ENCODE data around the gene FAM163B.
"Not testable (repeated sequence)": the region's sequence is repeated elsewhere in the genome, so short reads cannot be mapped to it uniquely, and the experiment has no call there.

The FAM163B gene

GRCh38 chr9:133569891-133570690 is 39.1 kb downstream of the FAM163B start:
- DNase-seq (ENCODE audit: low read depth in 2 of 3, low spot score in 2 of 3) = no peak

DNA sequence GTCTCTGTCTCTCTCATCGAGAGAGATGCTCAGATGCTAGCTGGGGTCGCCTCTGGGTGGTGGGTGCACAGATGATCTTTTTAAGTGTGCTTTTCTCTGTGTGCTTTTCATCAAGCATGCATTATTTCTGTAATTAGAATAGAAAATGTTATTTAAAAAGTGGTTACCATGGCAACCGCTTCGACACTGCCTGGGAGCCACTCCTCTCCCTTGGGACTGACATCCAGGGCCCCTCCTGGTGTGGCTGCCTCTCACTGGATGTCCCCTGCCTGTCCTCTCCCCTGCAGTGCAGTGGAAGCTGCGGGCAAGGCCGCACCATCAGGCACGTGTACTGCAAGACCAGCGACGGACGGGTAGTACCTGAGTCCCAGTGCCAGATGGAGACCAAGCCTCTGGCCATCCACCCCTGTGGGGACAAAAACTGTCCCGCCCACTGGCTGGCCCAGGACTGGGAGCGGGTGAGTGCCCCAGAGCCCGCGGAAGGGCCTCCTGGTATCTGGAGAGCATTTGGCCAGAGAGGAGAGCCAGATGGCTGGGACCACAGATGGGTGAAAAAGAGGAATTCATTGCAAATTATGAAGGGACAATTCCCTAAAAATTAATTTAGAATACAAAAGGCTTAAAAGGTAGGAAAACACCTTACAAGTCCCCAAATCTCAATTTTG is 39.9 kb downstream of the FAM163B start:
- no peak for DNase-seq (ENCODE audit: low read depth in 2 of 3, low spot score in 2 of 3)

DNA sequence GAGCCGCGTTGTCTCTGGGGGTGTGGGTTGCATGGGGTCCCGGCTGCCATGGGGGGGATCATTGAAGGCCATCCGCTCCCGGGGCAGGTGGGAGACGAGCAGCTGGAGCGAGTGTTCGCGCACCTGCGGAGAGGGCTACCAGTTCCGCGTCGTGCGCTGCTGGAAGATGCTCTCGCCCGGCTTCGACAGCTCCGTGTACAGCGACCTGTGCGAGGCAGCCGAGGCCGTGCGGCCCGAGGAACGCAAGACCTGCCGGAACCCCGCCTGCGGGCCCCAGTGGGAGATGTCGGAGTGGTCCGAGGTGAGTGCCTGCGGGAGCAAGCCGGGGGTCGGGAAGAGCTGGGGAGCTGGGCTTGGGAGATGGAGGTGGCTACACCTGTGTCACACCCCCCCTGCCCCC is 41.0 kb downstream of the FAM163B start:
- no peak for DNase-seq (ENCODE audit: low read depth in 2 of 3, low spot score in 2 of 3)

DNA sequence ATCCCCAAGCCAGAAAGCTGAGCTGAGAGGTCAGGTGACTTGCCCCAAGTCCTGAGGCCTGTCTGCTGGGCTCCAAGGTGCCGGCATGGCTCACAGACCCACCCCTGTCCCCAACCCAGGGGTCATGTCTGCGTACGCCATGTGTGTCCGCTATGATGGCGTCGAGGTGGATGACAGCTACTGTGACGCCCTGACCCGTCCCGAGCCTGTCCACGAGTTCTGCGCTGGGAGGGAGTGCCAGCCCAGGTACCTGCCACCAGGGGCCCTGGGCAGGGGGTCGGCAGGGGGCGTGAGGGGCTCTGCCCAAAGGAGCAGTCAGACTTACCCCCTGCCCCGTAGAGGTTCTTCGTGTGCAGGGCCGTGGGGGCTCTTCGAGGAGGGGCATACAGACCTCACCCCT is 42.4 kb downstream of the FAM163B start:
- no peak for DNase-seq (ENCODE audit: low read depth in 2 of 3, low spot score in 2 of 3)

DNA sequence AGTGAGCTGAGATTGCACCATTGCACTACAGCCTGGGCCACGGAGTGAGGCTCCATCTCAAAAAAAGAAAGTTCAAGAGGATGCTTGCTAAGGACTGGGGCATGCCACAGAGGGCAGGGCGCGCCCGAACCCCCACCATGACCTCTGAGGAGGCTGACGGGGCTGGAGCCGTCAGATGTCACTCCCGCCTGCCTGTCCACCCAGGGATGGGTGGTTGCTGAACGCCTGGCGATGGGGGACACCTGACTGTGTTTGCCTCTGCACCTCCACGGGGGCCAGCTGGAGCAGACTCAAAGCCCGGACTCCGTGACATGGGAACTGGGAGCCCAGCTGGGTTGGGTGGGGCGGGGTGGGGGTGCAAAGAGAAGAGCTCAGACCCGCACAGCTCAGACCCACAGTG is 42.8 kb downstream of the FAM163B start:
- no peak for DNase-seq (ENCODE audit: low read depth in 2 of 3, low spot score in 2 of 3)

- DNase-seq (ENCODE audit: low read depth in 2 of 3, low spot score in 2 of 3) = no peak
Observed at GRCh38 chr9:133564451-133565116, 44.6 kb downstream of the FAM163B start.

- DNase-seq (ENCODE audit: low read depth in 2 of 3, low spot score in 2 of 3) = not testable (repeated sequence)
Observed at GRCh38 chr9:133563814-133564213, 45.4 kb downstream of the FAM163B start.

DNA sequence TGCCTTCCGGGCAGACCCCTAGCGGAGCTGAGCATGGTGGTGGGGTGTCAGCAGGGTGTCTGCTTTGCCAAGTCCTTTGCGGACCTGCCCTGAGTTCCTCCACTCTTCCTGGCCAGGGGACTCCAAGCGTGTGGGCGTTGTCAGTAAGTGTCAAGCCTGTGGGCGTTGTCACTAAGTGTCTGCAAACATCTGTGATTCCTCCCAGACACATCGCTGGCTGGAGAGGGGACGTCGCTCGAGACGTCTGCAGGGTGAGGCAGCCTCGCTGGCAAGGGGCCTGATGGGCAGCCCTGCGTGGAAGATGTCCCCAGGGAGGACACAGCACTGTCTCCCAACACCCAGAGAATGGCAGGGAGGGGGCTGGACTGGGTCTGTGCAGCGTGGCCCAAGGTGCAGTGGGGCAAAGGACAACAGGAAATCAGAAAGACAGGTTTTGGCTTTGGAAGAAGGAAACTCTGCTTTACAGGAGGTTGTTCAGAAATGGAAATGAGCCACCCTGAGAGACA is 45.8 kb downstream of the FAM163B start:
- DNase-seq (ENCODE audit: low read depth in 2 of 3, low spot score in 2 of 3) = no peak

GRCh38 chr9:133562611-133563290 is 46.4 kb downstream of the FAM163B start:
- DNase-seq (ENCODE audit: low read depth in 2 of 3, low spot score in 2 of 3) = no peak

GRCh38 chr9:133561976-133562554 is 47.1 kb downstream of the FAM163B start:
- DNase-seq (ENCODE audit: low read depth in 2 of 3, low spot score in 2 of 3) = no peak

DNA sequence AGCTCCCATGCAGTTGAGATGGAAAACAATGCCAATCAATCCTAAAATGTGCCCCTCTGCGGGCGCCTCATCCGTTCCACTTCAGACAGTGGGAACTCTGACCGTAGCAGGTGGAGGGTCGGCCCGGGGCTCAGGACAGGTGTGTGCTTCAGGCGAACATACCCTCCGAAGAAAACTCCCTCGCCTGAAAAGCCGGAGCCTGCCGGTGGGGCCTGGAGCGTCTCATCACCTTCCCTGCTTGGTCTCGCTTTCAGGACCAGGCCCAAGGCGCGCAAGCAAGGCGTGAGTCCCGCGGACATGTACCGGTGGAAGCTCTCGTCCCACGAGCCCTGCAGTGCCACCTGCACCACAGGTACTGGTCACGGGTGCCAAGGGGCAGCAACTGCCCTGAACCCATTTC is 48.2 kb downstream of the FAM163B start:
- DNase-seq (ENCODE audit: low read depth in 2 of 3, low spot score in 2 of 3) = no peak

DNA sequence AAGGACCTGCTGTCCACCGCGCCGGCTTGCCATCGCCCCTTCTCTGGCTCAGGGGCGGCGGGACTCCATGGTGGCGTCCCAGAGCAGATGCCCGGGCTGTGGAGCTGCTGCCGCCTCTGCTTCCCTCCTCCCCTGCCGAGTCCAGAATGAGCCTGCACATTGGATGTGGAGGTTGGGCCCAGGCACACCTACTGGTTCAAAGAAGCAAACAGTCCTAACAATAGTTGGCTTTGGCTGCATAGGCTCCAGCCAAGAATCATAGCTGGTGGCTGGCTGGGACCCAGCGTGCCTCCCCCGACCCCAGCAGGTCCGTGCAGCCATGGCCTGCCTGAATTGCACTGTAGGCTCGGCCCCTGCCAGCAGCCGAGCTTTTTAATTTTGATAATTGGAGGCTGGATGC is 48.9 kb downstream of the FAM163B start:
- DNase-seq (ENCODE audit: low read depth in 2 of 3, low spot score in 2 of 3) = no peak

- DNase-seq (ENCODE audit: low read depth in 2 of 3, low spot score in 2 of 3) = peak in 1 of 3 experiments; percentile 9
Observed at GRCh38 chr9:133558191-133559126, 50.7 kb downstream of the FAM163B start.

- no peak for DNase-seq (ENCODE audit: low read depth in 2 of 3, low spot score in 2 of 3)
Observed at GRCh38 chr9:133557581-133557980, 51.6 kb downstream of the FAM163B start.

GRCh38 chr9:133556354-133556753 is 52.8 kb downstream of the FAM163B start:
- DNase-seq (ENCODE audit: low read depth in 2 of 3, low spot score in 2 of 3) = no peak

DNA sequence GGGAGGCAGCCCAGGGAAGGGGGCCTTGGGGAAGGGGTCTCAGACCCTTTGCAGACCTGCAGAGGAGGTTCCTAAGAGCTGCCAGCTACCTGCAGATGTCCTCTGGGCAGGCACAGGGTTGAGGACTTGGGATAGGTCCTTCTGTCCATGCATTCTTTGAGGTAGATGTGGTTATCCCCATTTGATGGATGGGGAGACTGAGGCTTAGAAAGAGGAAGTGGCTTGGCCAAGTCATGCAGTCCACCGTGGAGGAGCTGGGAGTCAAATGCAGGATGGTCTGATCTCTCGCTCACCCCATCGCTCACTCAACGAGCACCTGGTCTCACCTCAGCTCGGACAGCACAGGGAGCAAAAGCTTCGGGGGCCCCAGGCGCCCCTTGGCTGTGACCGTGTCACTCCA is 54.5 kb downstream of the FAM163B start:
- no peak for DNase-seq (ENCODE audit: low read depth in 2 of 3, low spot score in 2 of 3)

DNA sequence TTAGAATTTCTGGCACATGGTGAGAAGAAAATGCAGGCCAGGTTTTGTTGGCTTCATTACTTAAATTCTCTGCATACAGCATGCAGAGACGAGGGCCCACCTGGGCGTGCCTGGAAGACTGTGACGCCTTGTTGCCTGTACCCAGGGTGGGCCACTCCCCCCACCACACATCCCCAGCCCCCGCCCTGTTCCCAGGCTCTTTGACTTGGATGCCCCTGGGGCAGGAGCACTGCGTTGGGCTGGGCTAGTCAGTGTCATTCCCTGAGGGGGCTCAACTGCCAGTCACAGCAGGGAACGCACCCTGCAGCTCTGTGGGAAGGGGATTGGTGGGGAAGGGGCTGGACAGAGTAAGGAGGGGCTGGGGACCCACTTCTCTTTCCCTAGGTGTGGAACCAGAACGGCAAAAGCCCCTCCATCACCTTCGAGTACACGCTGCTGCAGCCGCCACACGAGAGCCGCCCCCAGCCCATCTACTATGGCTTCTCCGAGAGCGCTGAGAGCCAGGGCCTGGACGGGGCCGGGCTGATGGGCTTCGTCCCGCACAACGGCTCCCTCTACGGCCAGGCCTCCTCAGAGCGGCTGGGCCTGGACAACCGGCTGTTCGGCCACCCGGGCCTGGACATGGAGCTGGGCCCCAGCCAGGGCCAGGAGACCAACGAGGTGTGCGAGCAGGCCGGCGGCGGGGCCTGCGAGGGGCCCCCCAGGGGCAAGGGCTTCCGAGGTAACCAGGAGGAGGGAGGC is 55.0 kb downstream of the FAM163B start:
- no peak for DNase-seq (ENCODE audit: low read depth in 2 of 3, low spot score in 2 of 3)

GRCh38 chr9:133553123-133553522 is 56.1 kb downstream of the FAM163B start:
- no peak for DNase-seq (ENCODE audit: low read depth in 2 of 3, low spot score in 2 of 3)

DNA sequence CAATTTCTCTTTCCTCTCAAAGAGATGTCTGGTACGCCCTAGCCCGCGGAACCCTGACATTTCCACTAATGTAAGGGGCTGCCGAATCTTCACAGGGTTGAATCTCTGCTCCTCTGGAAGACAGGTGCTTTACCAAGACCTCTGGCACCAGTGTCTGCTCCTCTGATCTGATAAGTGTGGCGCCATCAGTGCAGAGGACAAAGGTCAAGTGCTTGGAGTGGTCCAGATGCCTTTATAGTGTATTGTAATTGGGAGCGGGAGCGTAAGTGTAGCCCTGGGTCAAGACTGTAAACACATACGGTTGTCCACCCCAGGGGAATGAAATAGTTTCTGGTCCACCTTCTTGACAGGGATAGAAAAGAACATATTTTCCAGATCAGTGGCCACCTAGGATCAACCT is 57.0 kb downstream of the FAM163B start:
- DNase-seq (ENCODE audit: low read depth in 2 of 3, low spot score in 2 of 3) = no peak

All from activated CD8-positive, alpha-beta memory T cell treated with anti-CD3 and anti-CD28 coated beads for 48 hours (primary cell).